Left cardiac atrium (tissue), 4 donors: ENCODE data around the gene METTL25. TPM values are rescaled to one million over a fixed set of nuclear protein-coding genes. Genes with fewer than 3 reads are reported as not detected.

ENCODE experiments used
- ATAC-seq, 2 donors: fragments of 200-7000 bp; cut with Tn5 transposase; one replicate each; pipeline ENCODE4 v1.9.1; 2020; ENCODE audit warnings: mild to moderate bottlenecking in 2 of 2, moderate library complexity in 2 of 2
- DNase-seq: peaks from one replicate; pipeline ENCODE4 v3.0.0-alpha.2; 2020
- intact Hi-C, 2 donors: fragments of 100-400 bp; cut with DNase I; formaldehyde crosslinking; loops; one replicate each; pipeline versions ENCODE4 v1.14.1 to v1.15.1; 2022 to 2023
- total RNA-seq, 2 donors: library from RNA; stranded (reverse); fragmentation: NEBNext Ultra II Directional; extraction: Animal tissue kit (Norgen Biotek cat#: 25700); gene quantifications; one replicate each; pipeline ENCODE4 v1.2.1, GENCODE V29; 2021
- donor health status: DM: no; HTN: yes; CAD: no.
- donor health status: DM: no; HTN: yes; CAD: no; lungs with severe emphysema.
- donor health status: DM: yes; HTN: yes; CAD: no.
- donor health status: Dilated cardiomyopathy.

Gene METTL25
- total RNA-seq, 2 donors from 2014 or later: 14.5 to 16.1 TPM

GRCh38 chr12:82514880-82515279, 156.6 kb downstream of the METTL25 start:
- ATAC-seq: no peak
- intact Hi-C loops: no loop called here
- DNase-seq: no peak

- intact Hi-C loops: no loop called here
These were observed 157.3 kb downstream of the METTL25 start for GRCh38 chr12:82515652-82516051.

GRCh38 chr12:82517027-82517426, 158.7 kb downstream of the METTL25 start:
- ATAC-seq: no peak
- intact Hi-C loops: no loop called here
- DNase-seq: no peak

More at GRCh38 chr12:82515652-82516051, 157.3 kb downstream of the METTL25 start:
- no peak for DNase-seq
- no peak for ATAC-seq

- no peak for DNase-seq
- ATAC-seq: no peak
- intact Hi-C loops: no loop called here
These were observed 159.5 kb downstream of the METTL25 start for GRCh38 chr12:82517808-82518207.

- intact Hi-C loops: no loop called here
- ATAC-seq: no peak
- DNase-seq: no peak
These were observed 161.2 kb downstream of the METTL25 start for GRCh38 chr12:82519510-82519909.

- ATAC-seq (no peak), DNase-seq (no peak)
- intact Hi-C loops: no loop called here
These were observed 164.0 kb downstream of the METTL25 start for GRCh38 chr12:82522285-82522684.

- intact Hi-C loops: no loop called here
- ATAC-seq (no peak), DNase-seq (no peak)
These were observed 164.4 kb downstream of the METTL25 start for GRCh38 chr12:82522762-82523161.

GRCh38 chr12:82523996-82524395, 165.7 kb downstream of the METTL25 start:
- no peak for DNase-seq
- intact Hi-C loops: no loop called here
- no peak for ATAC-seq

- DNase-seq (no peak), ATAC-seq (no peak)
- intact Hi-C loops: loop anchor here in 1 of 2 donors (5.0 kb wide), 1 partner anchor 158 kb away; no protein-coding TSS in a partner anchor
These were observed 166.3 kb downstream of the METTL25 start for GRCh38 chr12:82524641-82525040.

GRCh38 chr12:82525616-82526015, 167.3 kb downstream of the METTL25 start:
- intact Hi-C loops: loop anchor here in 1 of 2 donors (5.0 kb wide), 1 partner anchor 157 kb away; no protein-coding TSS in a partner anchor
- ATAC-seq (no peak), DNase-seq (no peak)

- ATAC-seq: no peak
- intact Hi-C loops: loop anchor here in 1 of 2 donors (5.0 kb wide), 1 partner anchor 155 kb away; no protein-coding TSS in a partner anchor
- DNase-seq: no peak
These were observed 168.9 kb downstream of the METTL25 start for GRCh38 chr12:82527165-82527780.

Other genes starting within 250 kb of the METTL25 start
- gene CCDC59, start 142 bp upstream of the METTL25 start, total RNA-seq: 10 to 100 TPM; 24.7 to 27.8 TPM